ENCODE results near the gene STUM. TPM values are rescaled to one million over a fixed set of nuclear protein-coding genes. Genes with fewer than 3 reads are reported as not detected.
A peak's percentile ranks its signal among the peaks of the same experiment; 100 is the strongest.

Gene STUM
- polyA plus RNA-seq, 1 of the 3 experiments (the other 2 are of a cell fraction): not detected

- Histone ChIP-seq H3K4me2 (no peak overlapping the region), H4K20me1 (ENCODE audit: insufficient read depth) (no peaks in the 10 kb centered on the region), H3K9me2 (no peaks in the 10 kb centered on the region), H3K9ac (no peak overlapping the region), H3K27ac (ENCODE audit: low read depth in 2 of 2, low read length in 1 of 2) (no peak overlapping the region), H3K27me3 (ENCODE audit: insufficient read depth) (no peaks in the 10 kb centered on the region; the same call in 1 of the 2 replicates), H3F3A (replicated peaks; ENCODE audit: insufficient read depth) (no peaks in the 10 kb centered on the region), H3K9me3 (no peaks in the 10 kb centered on the region), H3K79me2 (ENCODE audit: insufficient read depth) (no peaks in the 10 kb centered on the region), H3K4me1 (ENCODE audit: control insufficient read depth in 1 of 2, insufficient read depth in 2 of 2, low read depth in 1 of 2, low read length in 1 of 2) (no peaks in the 10 kb centered on the region; a peak in 1 of 4 replicates), H2AFZ (ENCODE audit: low read depth) (no peak overlapping the region), H3K36me3 (replicated peaks in 1 of 2; ENCODE audit: control insufficient read depth in 1 of 2, insufficient read depth in 2 of 2, low read length in 1 of 2) (no peaks in the 10 kb centered on the region), H3K4me3 (ENCODE audit: low read depth in 2 of 2, low read length in 1 of 2) (no peak overlapping the region; a peak in 1 of 4 replicates)
- TF ChIP-seq POLR2AphosphoS5 (IDR thresholded peaks at IDR 0.05; ENCODE audit: low read depth, low read length) (no peak), RXRA (IDR thresholded peaks at IDR 0.05; ENCODE audit: borderline replicate concordance, low read depth) (no peak), CHD2 (IDR thresholded peaks at IDR 0.05; ENCODE audit: low read length, partially characterized antibody) (no peak), EP300 (IDR thresholded peaks at IDR 0.05; ENCODE audit: borderline replicate concordance in 1 of 2, low read depth in 1 of 2, low read length in 1 of 2) (no peak), FOXM1 (IDR thresholded peaks at IDR 0.05; ENCODE audit: low read depth) (no peak), NRF1 (IDR thresholded peaks at IDR 0.05; ENCODE audit: low read depth, low read length) (no peak), RAD21 (IDR thresholded peaks at IDR 0.05; ENCODE audit: low read length) (peak; percentile 65), SMC3 (IDR thresholded peaks at IDR 0.05; ENCODE audit: low read depth, low read length) (peak; percentile 60), IRF3 (IDR thresholded peaks at IDR 0.05; ENCODE audit: low read depth, low read length) (no peak), MEF2A (IDR thresholded peaks at IDR 0.05; ENCODE audit: borderline replicate concordance, low read depth) (no peak), ZBTB33 (IDR thresholded peaks at IDR 0.05; ENCODE audit: borderline replicate concordance, low read depth) (no peak), ELF1 (IDR thresholded peaks at IDR 0.05) (no peak), JUND (IDR thresholded peaks at IDR 0.05) (no peak), TAF1 (IDR thresholded peaks at IDR 0.05; ENCODE audit: borderline replicate concordance, low read depth, low read length) (no peak), TEAD4 (IDR thresholded peaks at IDR 0.05; ENCODE audit: borderline replicate concordance, insufficient read depth) (no peak), MXI1 (IDR thresholded peaks at IDR 0.05; ENCODE audit: low read depth, low read length) (no peak), YY1 (IDR thresholded peaks at IDR 0.05; ENCODE audit: low read depth) (no peak), FOXJ3 (CRISPR knock-in tag; IDR thresholded peaks at IDR 0.05) (no peak), USF2 (IDR thresholded peaks at IDR 0.05; ENCODE audit: borderline replicate concordance, low read depth, low read length) (no peak), EZH2phosphoT487 (IDR thresholded peaks at IDR 0.05; ENCODE audit: borderline replicate concordance, low read depth) (no peak), GATA2 (CRISPR knock-in tag; IDR thresholded peaks at IDR 0.05) (no peak)
- TF ChIP-seq, protein P1, sequence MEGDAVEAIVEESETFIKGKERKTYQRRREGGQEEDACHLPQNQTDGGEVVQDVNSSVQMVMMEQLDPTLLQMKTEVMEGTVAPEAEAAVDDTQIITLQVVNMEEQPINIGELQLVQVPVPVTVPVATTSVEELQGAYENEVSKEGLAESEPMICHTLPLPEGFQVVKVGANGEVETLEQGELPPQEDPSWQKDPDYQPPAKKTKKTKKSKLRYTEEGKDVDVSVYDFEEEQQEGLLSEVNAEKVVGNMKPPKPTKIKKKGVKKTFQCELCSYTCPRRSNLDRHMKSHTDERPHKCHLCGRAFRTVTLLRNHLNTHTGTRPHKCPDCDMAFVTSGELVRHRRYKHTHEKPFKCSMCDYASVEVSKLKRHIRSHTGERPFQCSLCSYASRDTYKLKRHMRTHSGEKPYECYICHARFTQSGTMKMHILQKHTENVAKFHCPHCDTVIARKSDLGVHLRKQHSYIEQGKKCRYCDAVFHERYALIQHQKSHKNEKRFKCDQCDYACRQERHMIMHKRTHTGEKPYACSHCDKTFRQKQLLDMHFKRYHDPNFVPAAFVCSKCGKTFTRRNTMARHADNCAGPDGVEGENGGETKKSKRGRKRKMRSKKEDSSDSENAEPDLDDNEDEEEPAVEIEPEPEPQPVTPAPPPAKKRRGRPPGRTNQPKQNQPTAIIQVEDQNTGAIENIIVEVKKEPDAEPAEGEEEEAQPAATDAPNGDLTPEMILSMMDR (IDR thresholded peaks at IDR 0.05): peak; percentile 81
- TF ChIP-seq, protein P2, sequence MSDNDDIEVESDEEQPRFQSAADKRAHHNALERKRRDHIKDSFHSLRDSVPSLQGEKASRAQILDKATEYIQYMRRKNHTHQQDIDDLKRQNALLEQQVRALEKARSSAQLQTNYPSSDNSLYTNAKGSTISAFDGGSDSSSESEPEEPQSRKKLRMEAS (IDR thresholded peaks at IDR 0.05; ENCODE audit: low read depth): no peak
- TF ChIP-seq, protein P3, sequence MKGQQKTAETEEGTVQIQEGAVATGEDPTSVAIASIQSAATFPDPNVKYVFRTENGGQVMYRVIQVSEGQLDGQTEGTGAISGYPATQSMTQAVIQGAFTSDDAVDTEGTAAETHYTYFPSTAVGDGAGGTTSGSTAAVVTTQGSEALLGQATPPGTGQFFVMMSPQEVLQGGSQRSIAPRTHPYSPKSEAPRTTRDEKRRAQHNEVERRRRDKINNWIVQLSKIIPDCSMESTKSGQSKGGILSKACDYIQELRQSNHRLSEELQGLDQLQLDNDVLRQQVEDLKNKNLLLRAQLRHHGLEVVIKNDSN (IDR thresholded peaks at IDR 0.05; ENCODE audit: borderline replicate concordance, low read depth): no peak
- WGBS (ENCODE audit: low lambda C conversion rate): 49% methylated on average over 13 of the region's 18 CpGs
- POLR2A ChIA-PET: no interaction called here
- CTCF ChIA-PET: interaction anchor here (0.5 to 6.5 kb wide), 39 partner anchors 8 to 1283 kb away, joined by 3 to 70 read pairs (median 4); partner anchors contain the start of genes PARP1 and STUM
- DNase-seq: peak; percentile 84
Observed at GRCh38 chr1:226608699-226609505, 60.3 kb downstream of the STUM start.
